HEK293 (cell line): ENCODE measurements around the gene AP2M1.

Source experiments
- CTCF ChIA-PET: fragments of 350-600 bp; formaldehyde crosslinking; extraction: SDS; loops from one replicate; lab custom pipeline; 2021; ENCODE audit warnings: antibody characterized with exemption; lab: Yijun Ruan, JAX
- POLR2A ChIA-PET: fragments of 300-600 bp; formaldehyde crosslinking; extraction: SDS; loops from one replicate; lab custom pipeline; 2020; ENCODE audit warnings: antibody characterized with exemption, inconsistent platforms; lab: Yijun Ruan, JAX
- H3K27ac ChIP-seq: fragments of 200-500 bp; sonication (Bioruptor generic); 2 replicates; pipeline ENCODE4 v1.5.1; 2014; ENCODE audit warnings: low read depth, low read length, control low read depth, inconsistent platforms; ENCODE audit errors: extremely low read depth
- H3K36me3 ChIP-seq, 2 experiments: fragments of 200-500 bp in 1 of 2; sonication (Bioruptor generic) in 1 of 2; 1 replicate in 1 of 2; 2 replicates in 1 of 2; pipeline ENCODE4 v1.5.1; 2014 to 2017; ENCODE audit warnings: inconsistent platforms in 2 of 2, low read length in 2 of 2; ENCODE audit not compliant: control insufficient read depth in 2 of 2, insufficient read depth in 1 of 2
- H3K4me1 ChIP-seq: fragments of 200-500 bp; sonication (Bioruptor generic); 2 replicates; pipeline ENCODE4 v1.5.1; 2014; ENCODE audit warnings: mild to moderate bottlenecking, low read length, inconsistent platforms; ENCODE audit not compliant: control insufficient read depth, insufficient read depth
- H3K4me3 ChIP-seq: 2 replicates; pipeline ENCODE4 v1.5.1; 2011; ENCODE audit warnings: low read depth, mild to moderate bottlenecking, control low read depth, low read length, moderate library complexity
- H3K9me3 ChIP-seq: fragments of 200-500 bp; sonication (Bioruptor generic); 2 replicates; pipeline ENCODE4 v1.5.1; 2014; ENCODE audit warnings: low read depth, low read length, inconsistent platforms; ENCODE audit not compliant: control insufficient read depth, insufficient read depth
- EGR2 ChIP-seq: fragments of 450-650 bp; formaldehyde crosslinking; IDR thresholded peaks from 2 replicates; pipeline ENCODE4 v1.5.1; 2016; ENCODE audit warnings: low read depth, missing biosample characterization, missing genetic modification characterization
- GLI2 ChIP-seq: fragments of 450-650 bp; formaldehyde crosslinking; IDR thresholded peaks from 2 replicates; pipeline ENCODE4; 2017; ENCODE audit warnings: missing biosample characterization, missing genetic modification characterization, low read depth, borderline replicate concordance
- GLIS2 ChIP-seq: fragments of 450-650 bp; formaldehyde crosslinking; IDR thresholded peaks from 2 replicates; pipeline ENCODE4 v1.5.1; 2016; ENCODE audit warnings: missing biosample characterization, missing genetic modification characterization
- KLF10 ChIP-seq: fragments of 450-650 bp; IDR thresholded peaks from 2 replicates; pipeline ENCODE4 v1.5.1; 2018; ENCODE audit warnings: missing biosample characterization, mild to moderate bottlenecking, missing genetic modification characterization
- MYNN ChIP-seq: fragments of 450-650 bp; formaldehyde crosslinking; IDR thresholded peaks from 2 replicates; pipeline ENCODE4 v1.5.1; 2016; ENCODE audit warnings: missing biosample characterization, missing genetic modification characterization, borderline replicate concordance
- PATZ1 ChIP-seq: fragments of 450-650 bp; formaldehyde crosslinking; IDR thresholded peaks from 2 replicates; pipeline ENCODE4 v1.5.1; 2016; ENCODE audit warnings: missing biosample characterization, missing genetic modification characterization
- PRDM10 ChIP-seq: fragments of 450-650 bp; formaldehyde crosslinking; IDR thresholded peaks from 2 replicates; pipeline ENCODE4 v1.5.1; 2016; ENCODE audit warnings: missing biosample characterization, missing genetic modification characterization
- PRDM4 ChIP-seq: fragments of 450-650 bp; formaldehyde crosslinking; IDR thresholded peaks from 2 replicates; pipeline ENCODE4 v1.5.1; 2017; ENCODE audit warnings: missing biosample characterization, missing genetic modification characterization
- REPIN1 ChIP-seq: fragments of 450-650 bp; formaldehyde crosslinking; IDR thresholded peaks from 2 replicates; pipeline ENCODE4 v1.5.1; 2017; ENCODE audit warnings: missing biosample characterization, missing genetic modification characterization, low read depth
- TCF7L2 ChIP-seq: IDR thresholded peaks from 2 replicates; pipeline ENCODE4 v1.6.1; 2011; ENCODE audit warnings: low read depth, mild to moderate bottlenecking, inconsistent platforms, low read length, moderate library complexity, borderline replicate concordance
- ZBTB17 ChIP-seq: fragments of 450-650 bp; formaldehyde crosslinking; IDR thresholded peaks from 2 replicates; pipeline ENCODE4 v1.5.1; 2016; ENCODE audit warnings: missing biosample characterization, missing genetic modification characterization
- ZFHX2 ChIP-seq: fragments of 450-650 bp; formaldehyde crosslinking; conservative IDR thresholded peaks from 2 replicates; pipeline ENCODE4 v1.5.1; 2016; ENCODE audit warnings: missing biosample characterization, missing genetic modification characterization
- ZFP3 ChIP-seq: fragments of 450-650 bp; formaldehyde crosslinking; IDR thresholded peaks from 2 replicates; pipeline ENCODE4 v1.5.1; 2016; ENCODE audit warnings: low read depth, missing biosample characterization, missing genetic modification characterization
- ZNF157 ChIP-seq: fragments of 450-650 bp; formaldehyde crosslinking; IDR thresholded peaks from 2 replicates; pipeline ENCODE4 v1.5.1; 2016; ENCODE audit warnings: missing biosample characterization, missing genetic modification characterization
- ZNF202 ChIP-seq: fragments of 450-650 bp; formaldehyde crosslinking; IDR thresholded peaks from 2 replicates; pipeline ENCODE4 v1.5.1; 2016; ENCODE audit warnings: missing biosample characterization, missing genetic modification characterization, borderline replicate concordance
- ZNF223 ChIP-seq: fragments of 450-650 bp; formaldehyde crosslinking; IDR thresholded peaks from 2 replicates; pipeline ENCODE4 v1.5.1; 2016; ENCODE audit warnings: missing biosample characterization, missing genetic modification characterization
- ZNF26 ChIP-seq: fragments of 450-650 bp; formaldehyde crosslinking; IDR thresholded peaks from 2 replicates; pipeline ENCODE4 v1.5.1; 2016; ENCODE audit warnings: missing biosample characterization, missing genetic modification characterization
- ZNF398 ChIP-seq: fragments of 450-650 bp; formaldehyde crosslinking; IDR thresholded peaks from 2 replicates; pipeline ENCODE4 v1.5.1; 2017; ENCODE audit warnings: missing biosample characterization, missing genetic modification characterization
- ZNF48 ChIP-seq: fragments of 450-650 bp; formaldehyde crosslinking; IDR thresholded peaks from 2 replicates; pipeline ENCODE4 v1.5.1; 2016; ENCODE audit warnings: missing biosample characterization, missing genetic modification characterization
- ZNF501 ChIP-seq: fragments of 450-650 bp; formaldehyde crosslinking; IDR thresholded peaks from 2 replicates; pipeline ENCODE4 v1.5.1; 2016; ENCODE audit warnings: missing biosample characterization, missing genetic modification characterization
- ZNF747 ChIP-seq: fragments of 450-650 bp; formaldehyde crosslinking; IDR thresholded peaks from 2 replicates; pipeline ENCODE4 v1.5.1; 2016; ENCODE audit warnings: missing biosample characterization, missing genetic modification characterization
- ZNF792 ChIP-seq: fragments of 450-650 bp; formaldehyde crosslinking; IDR thresholded peaks from 2 replicates; pipeline ENCODE4 v1.5.1; 2016; ENCODE audit warnings: missing biosample characterization, missing genetic modification characterization
- ZNF843 ChIP-seq: fragments of 450-650 bp; formaldehyde crosslinking; IDR thresholded peaks from 2 replicates; pipeline ENCODE4 v1.5.1; 2016; ENCODE audit warnings: missing biosample characterization, missing genetic modification characterization
- ZSCAN30 ChIP-seq: fragments of 450-650 bp; IDR thresholded peaks from 2 replicates; pipeline ENCODE4 v1.5.1; 2018; ENCODE audit warnings: missing biosample characterization, mild to moderate bottlenecking, missing genetic modification characterization, moderate library complexity
- ZXDB ChIP-seq: fragments of 450-650 bp; formaldehyde crosslinking; IDR thresholded peaks from 2 replicates; pipeline ENCODE4 v1.5.1; 2016; ENCODE audit warnings: missing biosample characterization, missing genetic modification characterization
- TF ChIP-seq, protein P1 (sequence below): IDR thresholded peaks from 2 replicates; pipeline ENCODE4 v1.6.1; 2011; ENCODE audit warnings: mild to moderate bottlenecking, low read depth, low read length, borderline replicate concordance

The AP2M1 gene

GRCh38 chr3:184156522-184156955 lies 18.1 kb upstream of the AP2M1 start (continued):
- TF ChIP-seq PRDM10 (tag by site-specific recombination): no peak
- TF ChIP-seq ZNF747: no peak
- TF ChIP-seq PRDM4 (tag by site-specific recombination): no peak
- TF ChIP-seq ZNF223: no peak
- TF ChIP-seq ZBTB17 (tag by site-specific recombination): no peak
- TF ChIP-seq GLIS2 (tag by site-specific recombination): peak; percentile 58
- peak; percentile 96 for TF ChIP-seq ZNF398 (tag by site-specific recombination)
- peak; percentile 88 for TF ChIP-seq ZFHX2
- no peak for TF ChIP-seq ZNF843 (tag by site-specific recombination)
- no peak for TF ChIP-seq ZNF48
- no peak for TF ChIP-seq KLF10 (tag by site-specific recombination)
- 0 out of 2 replicates have a peak, but pooled peaks have one; percentile 15 for TF ChIP-seq ZSCAN30 (tag by site-specific recombination)
- no peak for TF ChIP-seq ZNF792
- TF ChIP-seq ZNF26: no peak
- TF ChIP-seq ZNF202 (tag by site-specific recombination): no peak
- no peak for TF ChIP-seq ZNF157 (tag by site-specific recombination)
- no peak for TF ChIP-seq GLI2
- peak; percentile 15; the same call in 1 of the 2 replicates for TF ChIP-seq EGR2
- TF ChIP-seq REPIN1 (tag by site-specific recombination): no peak

DNA sequence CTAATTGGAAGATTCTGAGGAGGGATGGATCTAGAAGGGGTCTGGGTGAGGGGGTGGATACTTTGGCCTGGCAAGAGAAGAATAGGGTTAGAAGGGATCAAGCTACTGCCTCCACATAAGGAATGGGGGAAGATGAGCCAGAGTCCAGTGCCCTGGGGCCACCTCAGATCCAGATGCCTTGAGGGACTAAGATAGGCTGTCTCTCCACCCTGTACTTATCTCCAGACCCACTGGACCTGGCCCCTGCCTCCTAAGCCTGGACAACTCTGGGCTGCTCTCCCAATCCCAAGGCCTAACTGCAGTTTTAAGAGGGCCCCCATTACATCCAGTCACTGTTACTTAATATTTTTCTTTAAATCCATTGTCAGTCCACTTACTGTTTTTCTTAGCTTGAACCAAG lies 17.4 kb upstream of the AP2M1 start:
- peak overlapping the region; percentile 82 for H3K4me3 ChIP-seq
- ChIA-PET CTCF (interaction anchor here (0.6 to 1.6 kb wide), 2 partner anchors 30 to 84 kb away, joined by 3 read pairs; no protein-coding TSS in a partner anchor), POLR2A (interaction anchor here (2.0 kb wide), 1 partner anchor 16 kb away, joined by 11 read pairs; no protein-coding TSS in a partner anchor)
- no peaks in the 10 kb centered on the region for H3K9me3 ChIP-seq
- H3K27ac ChIP-seq: peak overlapping the region; percentile 95; the same call in 1 of the 2 replicates
- no peaks in the 10 kb centered on the region for H3K4me1 ChIP-seq
- peaks cover 0 to 18% of the 10 kb centered on the region in 2 experiments; a peak in 2 of 3 replicates for H3K36me3 ChIP-seq
- TF ChIP-seq ZXDB (tag by site-specific recombination) (no peak), ZNF843 (tag by site-specific recombination) (no peak), ZSCAN30 (tag by site-specific recombination) (no peak), ZBTB17 (tag by site-specific recombination) (no peak), PATZ1 (no peak), ZNF501 (tag by site-specific recombination) (no peak), TCF7L2 (no peak), ZFP3 (no peak), MYNN (no peak)
- TF ChIP-seq, protein P1, sequence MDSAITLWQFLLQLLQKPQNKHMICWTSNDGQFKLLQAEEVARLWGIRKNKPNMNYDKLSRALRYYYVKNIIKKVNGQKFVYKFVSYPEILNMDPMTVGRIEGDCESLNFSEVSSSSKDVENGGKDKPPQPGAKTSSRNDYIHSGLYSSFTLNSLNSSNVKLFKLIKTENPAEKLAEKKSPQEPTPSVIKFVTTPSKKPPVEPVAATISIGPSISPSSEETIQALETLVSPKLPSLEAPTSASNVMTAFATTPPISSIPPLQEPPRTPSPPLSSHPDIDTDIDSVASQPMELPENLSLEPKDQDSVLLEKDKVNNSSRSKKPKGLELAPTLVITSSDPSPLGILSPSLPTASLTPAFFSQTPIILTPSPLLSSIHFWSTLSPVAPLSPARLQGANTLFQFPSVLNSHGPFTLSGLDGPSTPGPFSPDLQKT: no peak
